HCT116 (cell line): Measurements from ENCODE around the gene IL36G. TPM values are rescaled to one million over a fixed set of nuclear protein-coding genes. Genes with fewer than 3 reads are reported as not detected.

Experiments
- ATAC-seq: fragments of 200-7000 bp; cut with Tn5 transposase; 2 replicates; pipeline ENCODE4 v1.9.1; 2020; ENCODE audit warnings: mild to moderate bottlenecking, moderate library complexity
- BruUV-seq: library from RNA; stranded (reverse); fragments of 400-500 nt; replicated peaks from 2 replicates; lab custom pipeline; 2021; lab: Mats Ljungman, UMichigan
- CTCF ChIA-PET: fragments of 300-600 bp; sonication (Branson Sonifier 250); formaldehyde crosslinking; loops from one replicate; lab custom pipeline; 2021; ENCODE audit warnings: antibody characterized with exemption; lab: Charles Lee
- POLR2A ChIA-PET: fragments of 300-600, 350-600 bp; sonication (Branson Sonifier 250); formaldehyde crosslinking; loops from one replicate; lab custom pipeline; 2021; ENCODE audit warnings: antibody characterized with exemption; lab: Charles Lee
- RAD21 ChIA-PET, 2 experiments: fragments of 300-600 bp; sonication (Branson Sonifier 250); formaldehyde crosslinking; loops; one replicate each; lab custom pipeline; 2023; ENCODE audit warnings: low total read pairs in 2 of 2; ENCODE audit not compliant: uncharacterized antibody in 2 of 2, unreplicated experiment in 2 of 2, low non-redundant PET in 1 of 2; lab: Charles Lee
- DNase-seq: peaks from one replicate; pipeline ENCODE4 v3.0.0-alpha.2; 2010; ENCODE audit warnings: low read depth, low spot score
- H2AFZ ChIP-seq: fragments of 200-600 bp; shearing (Covaris generic), sonication (generic); 2 replicates; pipeline ENCODE4 v1.6.1; 2017; ENCODE audit warnings: low read depth, mixed run types, mixed read lengths, antibody characterized with exemption, low read length; ENCODE audit not compliant: poor library complexity, severe bottlenecking
- H3K27ac ChIP-seq: 2 replicates; pipeline ENCODE4 v1.5.1; 2012; ENCODE audit warnings: low read depth, low read length
- H3K27me3 ChIP-seq: fragments of 200-600 bp; sonication (generic); 2 replicates; pipeline ENCODE4 v1.6.1; 2016; ENCODE audit warnings: mixed run types, low read length, mixed read lengths; ENCODE audit not compliant: insufficient read depth
- H3K36me3 ChIP-seq, 2 experiments: fragments of 200-500 bp in 1 of 2; fragments of 200-600 bp in 1 of 2; sonication (Bioruptor generic) in 1 of 2; sonication (generic) in 1 of 2; 2 replicates each; pipeline versions ENCODE4 v1.5.1 to v1.6.1; 2014 to 2016; ENCODE audit warnings: low read length in 2 of 2, inconsistent platforms in 1 of 2, mixed read lengths in 1 of 2, mixed run types in 1 of 2; ENCODE audit not compliant: insufficient read depth in 2 of 2, control insufficient read depth in 1 of 2
- H3K4me1 ChIP-seq, 2 experiments: fragments of 200-600 bp in 1 of 2; sonication (generic) in 1 of 2; 2 replicates each; pipeline versions ENCODE4 v1.5.1 to v1.6.1; 2012 to 2017; ENCODE audit warnings: low read length in 2 of 2, inconsistent platforms in 1 of 2, mild to moderate bottlenecking in 1 of 2, mixed read lengths in 1 of 2, mixed run types in 1 of 2, moderate library complexity in 1 of 2; ENCODE audit not compliant: insufficient read depth in 2 of 2, control insufficient read depth in 1 of 2
- H3K4me2 ChIP-seq: fragments of 200-600 bp; sonication (generic); 2 replicates; pipeline ENCODE4 v1.6.1; 2017; ENCODE audit warnings: mixed run types, low read length, mixed read lengths
- H3K4me3 ChIP-seq, 2 experiments: fragments of 200-600 bp in 1 of 2; sonication (generic) in 1 of 2; replicated peaks in 1 of 2; 2 replicates each; pipeline ENCODE4 v1.5.1; 2011 to 2016; ENCODE audit warnings: low read length in 2 of 2, control low read depth in 1 of 2, low read depth in 1 of 2, mild to moderate bottlenecking in 1 of 2, mixed read lengths in 1 of 2, mixed run types in 1 of 2
- H3K79me2 ChIP-seq: fragments of 200-600 bp; sonication (generic); 2 replicates; pipeline ENCODE4 v1.6.1; 2017; ENCODE audit warnings: mild to moderate bottlenecking, mixed run types, low read length, moderate library complexity, mixed read lengths; ENCODE audit not compliant: insufficient read depth
- H3K9ac ChIP-seq: fragments of 200-600 bp; sonication (generic); 2 replicates; pipeline ENCODE4 v1.6.1; 2016; ENCODE audit warnings: low read length, mixed read lengths
- H3K9me2 ChIP-seq: fragments of 200-600 bp; sonication (generic), shearing (Covaris generic); 2 replicates; pipeline ENCODE4 v1.6.1; 2017; ENCODE audit warnings: mixed run types, mild to moderate bottlenecking, moderate library complexity; ENCODE audit not compliant: insufficient read depth
- H3K9me3 ChIP-seq, 2 experiments: fragments of 200-500 bp in 1 of 2; fragments of 200-600 bp in 1 of 2; sonication (Bioruptor generic) in 1 of 2; sonication (generic) in 1 of 2; 2 replicates each; pipeline ENCODE4 v1.6.1; 2014 to 2017; ENCODE audit warnings: low read length in 2 of 2, mixed read lengths in 2 of 2, inconsistent platforms in 1 of 2, low read depth in 1 of 2, mild to moderate bottlenecking in 1 of 2, mixed run types in 1 of 2, moderate library complexity in 1 of 2; ENCODE audit not compliant: control insufficient read depth in 1 of 2, insufficient read depth in 1 of 2
- H4K20me1 ChIP-seq: fragments of 200-600 bp; sonication (generic), shearing (Covaris generic); 2 replicates; pipeline ENCODE4 v1.6.1; 2017; ENCODE audit warnings: mixed run types, mild to moderate bottlenecking, moderate library complexity; ENCODE audit not compliant: insufficient read depth
- EZH2phosphoT487 ChIP-seq: fragments of 200-600 bp; IDR thresholded peaks from 2 replicates; pipeline ENCODE4 v1.6.1; 2018; ENCODE audit warnings: antibody characterized with exemption, borderline replicate concordance
- FOSL1 ChIP-seq: IDR thresholded peaks from 2 replicates; pipeline ENCODE4 v1.6.1; 2012; ENCODE audit warnings: low read depth
- JUND ChIP-seq: IDR thresholded peaks from 2 replicates; pipeline ENCODE4 v1.6.1; 2012
- POLR2A ChIP-seq: IDR thresholded peaks from 2 replicates; pipeline ENCODE4 v1.7.0; 2011; ENCODE audit warnings: borderline replicate concordance; ENCODE audit not compliant: insufficient read depth, insufficient read length; ENCODE audit errors: extremely low read depth
- POLR2AphosphoS5 ChIP-seq: IDR thresholded peaks from 2 replicates; pipeline ENCODE4 v1.6.1; 2011; ENCODE audit warnings: mild to moderate bottlenecking, low read depth, low read length, moderate library complexity
- RAD21 ChIP-seq: IDR thresholded peaks from 2 replicates; pipeline ENCODE4 v1.6.1; 2012; ENCODE audit warnings: low read depth, mild to moderate bottlenecking
- SIN3A ChIP-seq: IDR thresholded peaks from 2 replicates; pipeline ENCODE4 v1.6.1; 2012; ENCODE audit warnings: low read depth
- SP1 ChIP-seq: IDR thresholded peaks from 2 replicates; pipeline ENCODE4 v1.6.1; 2012; ENCODE audit warnings: low read depth
- YY1 ChIP-seq: IDR thresholded peaks from 2 replicates; pipeline ENCODE4 v1.6.1; 2011; ENCODE audit warnings: low read length, low read depth, moderate library complexity, mild to moderate bottlenecking; ENCODE audit not compliant: insufficient replicate concordance; ENCODE audit errors: extremely low read depth
- intact Hi-C: fragments of 100-400 bp; cut with micrococcal nuclease; formaldehyde crosslinking; loops from 2 replicates; pipeline ENCODE4 v1.10.0; 2022
- total RNA-seq: library from RNA; stranded (reverse); gene quantifications from one replicate; pipeline ENCODE4 v1.2.1, GENCODE V29; 2021; ENCODE audit not compliant: unreplicated experiment
- TF ChIP-seq, protein P1 (sequence below), 3 experiments: fragments of 200-600 bp in 1 of 3; sonication (generic) in 1 of 3; IDR thresholded peaks in 2 of 3; conservative IDR thresholded peaks in 1 of 3; 2 replicates each; pipeline ENCODE4 v1.5.1; 2012 to 2017; ENCODE audit warnings: low read depth in 2 of 3, low read length in 2 of 3, antibody characterized with exemption in 1 of 3, borderline replicate concordance in 1 of 3, control low read depth in 1 of 3, mild to moderate bottlenecking in 1 of 3, mixed read lengths in 1 of 3, mixed run types in 1 of 3, moderate library complexity in 1 of 3; ENCODE audit not compliant: insufficient read depth in 1 of 3
- TF ChIP-seq, protein P2 (sequence below): IDR thresholded peaks from 2 replicates; pipeline ENCODE4 v1.6.1; 2012
- TF ChIP-seq, protein P3 (sequence below): IDR thresholded peaks from 2 replicates; pipeline ENCODE4 v1.6.1; 2011; ENCODE audit warnings: mild to moderate bottlenecking, low read length, moderate library complexity; ENCODE audit not compliant: insufficient replicate concordance; ENCODE audit errors: extremely low read depth

IL36G gene
- total RNA-seq, 1 experiment from 2014 or later, result not detected

DNA sequence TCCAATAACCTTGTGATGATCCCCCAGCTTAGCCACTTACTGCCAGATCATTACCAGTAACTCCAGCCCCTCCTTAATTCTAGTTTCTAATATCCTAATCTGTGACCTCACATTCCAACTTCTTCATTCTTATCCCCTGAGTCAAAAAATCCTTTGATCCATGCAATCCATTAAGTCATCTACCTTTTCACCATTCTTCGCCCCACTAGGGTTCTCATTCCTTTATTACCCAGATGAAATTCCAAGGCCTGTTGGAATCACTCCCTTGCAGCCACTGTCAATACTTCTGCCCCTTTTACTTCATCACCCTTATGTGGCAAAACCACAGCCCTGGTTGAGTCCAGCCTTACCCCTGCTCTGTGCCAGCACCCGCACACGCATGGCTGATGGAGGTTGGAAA is 20.3 kb upstream of the IL36G start (continued):
- TF ChIP-seq, protein P1, sequence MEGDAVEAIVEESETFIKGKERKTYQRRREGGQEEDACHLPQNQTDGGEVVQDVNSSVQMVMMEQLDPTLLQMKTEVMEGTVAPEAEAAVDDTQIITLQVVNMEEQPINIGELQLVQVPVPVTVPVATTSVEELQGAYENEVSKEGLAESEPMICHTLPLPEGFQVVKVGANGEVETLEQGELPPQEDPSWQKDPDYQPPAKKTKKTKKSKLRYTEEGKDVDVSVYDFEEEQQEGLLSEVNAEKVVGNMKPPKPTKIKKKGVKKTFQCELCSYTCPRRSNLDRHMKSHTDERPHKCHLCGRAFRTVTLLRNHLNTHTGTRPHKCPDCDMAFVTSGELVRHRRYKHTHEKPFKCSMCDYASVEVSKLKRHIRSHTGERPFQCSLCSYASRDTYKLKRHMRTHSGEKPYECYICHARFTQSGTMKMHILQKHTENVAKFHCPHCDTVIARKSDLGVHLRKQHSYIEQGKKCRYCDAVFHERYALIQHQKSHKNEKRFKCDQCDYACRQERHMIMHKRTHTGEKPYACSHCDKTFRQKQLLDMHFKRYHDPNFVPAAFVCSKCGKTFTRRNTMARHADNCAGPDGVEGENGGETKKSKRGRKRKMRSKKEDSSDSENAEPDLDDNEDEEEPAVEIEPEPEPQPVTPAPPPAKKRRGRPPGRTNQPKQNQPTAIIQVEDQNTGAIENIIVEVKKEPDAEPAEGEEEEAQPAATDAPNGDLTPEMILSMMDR (IDR thresholded peaks at IDR 0.05 in 2 of 3, conservative IDR thresholded peaks at IDR 0.05 in 1 of 3; ENCODE audit: borderline replicate concordance in 1 of 3, insufficient read depth in 1 of 3, low read depth in 2 of 3, low read length in 2 of 3), result no peak
- TF ChIP-seq, protein P2, sequence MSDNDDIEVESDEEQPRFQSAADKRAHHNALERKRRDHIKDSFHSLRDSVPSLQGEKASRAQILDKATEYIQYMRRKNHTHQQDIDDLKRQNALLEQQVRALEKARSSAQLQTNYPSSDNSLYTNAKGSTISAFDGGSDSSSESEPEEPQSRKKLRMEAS, result no peak
- TF ChIP-seq SP1, result no peak
- TF ChIP-seq JUND, result no peak
- TF ChIP-seq POLR2AphosphoS5, result no peak
- TF ChIP-seq SIN3A, result no peak
- TF ChIP-seq EZH2phosphoT487, result no peak

DNA sequence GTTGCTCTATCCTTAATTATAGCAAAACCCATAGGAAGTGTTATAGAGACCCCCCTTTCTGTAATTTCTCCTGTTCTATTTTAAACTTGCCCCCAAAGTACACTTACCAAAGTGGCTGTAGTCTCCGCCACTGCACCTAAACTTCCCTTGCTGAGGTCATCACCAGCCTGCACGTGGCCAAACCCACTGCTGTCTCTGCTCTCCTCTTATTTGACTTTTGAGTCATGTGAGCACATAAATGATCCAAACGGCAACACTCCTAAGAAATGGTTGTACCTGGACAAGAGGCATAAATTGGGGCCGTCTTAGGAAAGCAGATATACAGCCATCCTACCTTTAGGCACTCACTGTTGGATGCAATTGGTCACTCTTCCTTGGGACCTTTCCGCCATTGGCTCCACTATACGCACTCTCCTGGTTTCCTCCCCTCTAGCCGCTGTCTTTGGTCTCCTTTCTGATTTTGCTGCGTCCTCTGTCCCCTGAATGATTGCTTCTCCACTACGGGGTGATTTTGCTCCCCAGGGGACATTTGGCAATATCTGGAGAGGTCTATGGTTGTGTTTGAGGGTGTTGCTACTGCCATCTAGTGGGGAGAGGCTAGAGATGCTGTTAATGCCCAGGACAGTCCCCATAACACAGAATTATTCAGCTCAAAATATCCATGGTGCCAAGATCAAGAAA is 19.2 kb upstream of the IL36G start:
- DNase-seq (peak; percentile 41), ATAC-seq (peak; percentile 95)
- CTCF ChIA-PET, result interaction anchor here (0.6 to 1.6 kb wide), 18 partner anchors 9 to 1060 kb away, joined by 3 to 18 read pairs (median 4); partner anchors contain the start of genes CKAP2L and MERTK
- TF ChIP-seq SP1, result no peak
- TF ChIP-seq YY1, result no peak
- TF ChIP-seq EZH2phosphoT487, result no peak
- TF ChIP-seq, protein P3, sequence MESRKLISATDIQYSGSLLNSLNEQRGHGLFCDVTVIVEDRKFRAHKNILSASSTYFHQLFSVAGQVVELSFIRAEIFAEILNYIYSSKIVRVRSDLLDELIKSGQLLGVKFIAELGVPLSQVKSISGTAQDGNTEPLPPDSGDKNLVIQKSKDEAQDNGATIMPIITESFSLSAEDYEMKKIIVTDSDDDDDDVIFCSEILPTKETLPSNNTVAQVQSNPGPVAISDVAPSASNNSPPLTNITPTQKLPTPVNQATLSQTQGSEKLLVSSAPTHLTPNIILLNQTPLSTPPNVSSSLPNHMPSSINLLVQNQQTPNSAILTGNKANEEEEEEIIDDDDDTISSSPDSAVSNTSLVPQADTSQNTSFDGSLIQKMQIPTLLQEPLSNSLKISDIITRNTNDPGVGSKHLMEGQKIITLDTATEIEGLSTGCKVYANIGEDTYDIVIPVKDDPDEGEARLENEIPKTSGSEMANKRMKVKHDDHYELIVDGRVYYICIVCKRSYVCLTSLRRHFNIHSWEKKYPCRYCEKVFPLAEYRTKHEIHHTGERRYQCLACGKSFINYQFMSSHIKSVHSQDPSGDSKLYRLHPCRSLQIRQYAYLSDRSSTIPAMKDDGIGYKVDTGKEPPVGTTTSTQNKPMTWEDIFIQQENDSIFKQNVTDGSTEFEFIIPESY, result no peak
- no peak for TF ChIP-seq SIN3A
- TF ChIP-seq FOSL1, result no peak
- TF ChIP-seq, protein P1 (IDR thresholded peaks at IDR 0.05 in 2 of 3, conservative IDR thresholded peaks at IDR 0.05 in 1 of 3; ENCODE audit: borderline replicate concordance in 1 of 3, insufficient read depth in 1 of 3, low read depth in 2 of 3, low read length in 2 of 3), result peak; percentile 62 to 92 (median 89); a peak in 5 of 6 replicates
- peak; percentile 65 for TF ChIP-seq RAD21
- no peak for TF ChIP-seq JUND
- TF ChIP-seq POLR2A, result no peak
- Histone ChIP-seq H3K79me2 (no peaks in the 10 kb centered on the region), H2AFZ (peak overlapping the region; percentile 43), H3K27ac (no peak overlapping the region), H3K4me2 (peak overlapping the region; percentile 7; the same call in 1 of the 2 replicates), H3K27me3 (no peaks in the 10 kb centered on the region), H4K20me1 (no peaks in the 10 kb centered on the region), H3K9me2 (no peaks in the 10 kb centered on the region), H3K4me3 (no peak overlapping the region), H3K4me1 (peaks cover 0 to 13% of the 10 kb centered on the region in 2 experiments; a peak in 1 of 4 replicates), H3K36me3 (no peaks in the 10 kb centered on the region), H3K9me3 (no peaks in the 10 kb centered on the region), H3K9ac (no peak overlapping the region)
- POLR2A ChIA-PET, result no interaction called here
- no TSS peak for BruUV-seq
- intact Hi-C loops, result loop anchor here (2.0 to 10.0 kb wide), 2 partner anchors 210 to 446 kb away; no protein-coding TSS in a partner anchor
- RAD21 ChIA-PET, result interaction anchor here in 1 of 2 experiments (1.0 kb wide), 1 partner anchor 209 kb away, joined by 4 read pairs; no protein-coding TSS in a partner anchor
